Breast epithelium (tissue), 3 donors: Measurements from ENCODE around the gene JDP2.

Experiments used
- POLR2A ChIP-seq: fragments of 450-650 bp; IDR thresholded peaks from one replicate; pipeline ENCODE4 v1.6.1; 2016; ENCODE audit warnings: antibody characterized with exemption, mild to moderate bottlenecking, moderate library complexity
- POLR2AphosphoS5 ChIP-seq, 3 donors: sonication (generic); formaldehyde crosslinking; IDR thresholded peaks; one replicate each; pipeline ENCODE4 v1.6.1; 2017; ENCODE audit warnings: antibody characterized with exemption in 3 of 3
- TF ChIP-seq, protein P1 (sequence below), 3 donors: fragments of 450-650 bp; IDR thresholded peaks; one replicate each; pipeline ENCODE4 v1.5.1; 2016 to 2017; ENCODE audit warnings: antibody characterized with exemption in 3 of 3, mild to moderate bottlenecking in 3 of 3, moderate library complexity in 3 of 3

DNA sequence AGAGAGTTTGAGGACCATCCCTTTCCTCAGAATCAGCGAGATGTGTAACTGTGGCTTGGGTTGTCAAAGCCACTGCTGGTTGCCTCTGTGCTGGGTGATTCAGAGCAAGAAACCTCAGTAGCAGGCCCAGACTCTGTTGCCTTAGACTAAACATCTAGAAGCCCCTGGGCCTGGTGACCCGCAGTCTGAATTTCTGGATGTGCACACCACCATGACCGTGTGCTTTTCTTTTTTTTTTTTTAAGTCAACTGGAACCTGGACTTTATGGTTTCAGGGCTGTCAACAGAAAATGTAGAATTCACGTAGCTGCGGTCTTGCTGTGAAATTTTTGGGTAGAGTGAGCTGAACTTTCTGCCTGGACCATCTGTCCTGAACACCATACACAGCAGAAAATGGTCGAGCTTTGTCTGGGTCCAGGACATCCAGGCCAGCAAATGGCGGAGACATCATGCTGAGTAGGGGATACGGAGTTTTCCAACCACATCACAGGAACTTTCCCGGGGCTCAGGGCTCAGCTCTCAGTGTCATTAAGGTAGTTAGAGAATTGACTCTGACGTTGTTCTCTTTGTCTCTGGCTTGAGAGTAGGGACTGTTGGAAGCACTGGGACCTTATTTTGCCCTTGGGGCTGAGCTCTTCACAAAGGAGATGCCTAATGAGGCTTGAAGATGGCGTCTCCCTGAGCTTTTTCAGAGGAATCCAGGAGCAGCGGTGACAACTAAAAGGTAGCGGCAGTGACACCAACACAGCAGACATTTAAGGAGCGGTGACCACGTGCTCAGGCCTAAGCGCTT is 71.5 kb downstream of the JDP2 start:
- TF ChIP-seq POLR2A (no peak), POLR2AphosphoS5 (IDR thresholded peaks at IDR 0.05) (no peak)
- TF ChIP-seq, protein P1, sequence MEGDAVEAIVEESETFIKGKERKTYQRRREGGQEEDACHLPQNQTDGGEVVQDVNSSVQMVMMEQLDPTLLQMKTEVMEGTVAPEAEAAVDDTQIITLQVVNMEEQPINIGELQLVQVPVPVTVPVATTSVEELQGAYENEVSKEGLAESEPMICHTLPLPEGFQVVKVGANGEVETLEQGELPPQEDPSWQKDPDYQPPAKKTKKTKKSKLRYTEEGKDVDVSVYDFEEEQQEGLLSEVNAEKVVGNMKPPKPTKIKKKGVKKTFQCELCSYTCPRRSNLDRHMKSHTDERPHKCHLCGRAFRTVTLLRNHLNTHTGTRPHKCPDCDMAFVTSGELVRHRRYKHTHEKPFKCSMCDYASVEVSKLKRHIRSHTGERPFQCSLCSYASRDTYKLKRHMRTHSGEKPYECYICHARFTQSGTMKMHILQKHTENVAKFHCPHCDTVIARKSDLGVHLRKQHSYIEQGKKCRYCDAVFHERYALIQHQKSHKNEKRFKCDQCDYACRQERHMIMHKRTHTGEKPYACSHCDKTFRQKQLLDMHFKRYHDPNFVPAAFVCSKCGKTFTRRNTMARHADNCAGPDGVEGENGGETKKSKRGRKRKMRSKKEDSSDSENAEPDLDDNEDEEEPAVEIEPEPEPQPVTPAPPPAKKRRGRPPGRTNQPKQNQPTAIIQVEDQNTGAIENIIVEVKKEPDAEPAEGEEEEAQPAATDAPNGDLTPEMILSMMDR (IDR thresholded peaks at IDR 0.05) = no peak
